MG63 (cell line): ENCODE measurements around the gene INTS2. TPM values are rescaled to one million over a fixed set of nuclear protein-coding genes. Genes with fewer than 3 reads are reported as not detected.
"Not testable (repeated sequence)": the region's sequence is repeated elsewhere in the genome, so short reads cannot be mapped to it uniquely, and the experiment has no call there.

Experiments
- DNase-seq: peaks from one replicate; pipeline ENCODE4 v3.0.0-alpha.2; 2020
- H3K27me3 ChIP-seq: fragments of 250-450 bp; sonication (Bioruptor Pico); 2 replicates; pipeline ENCODE4 v1.5.1; 2020; ENCODE audit warnings: mild to moderate bottlenecking, moderate library complexity
- H3K36me3 ChIP-seq: fragments of 250-450 bp; sonication (Bioruptor Pico); 2 replicates; pipeline ENCODE4 v1.5.1; 2020; ENCODE audit warnings: mild to moderate bottlenecking, moderate library complexity
- H3K4me3 ChIP-seq: fragments of 250-450 bp; sonication (Bioruptor Pico); 2 replicates; pipeline ENCODE4 v1.5.1; 2020; ENCODE audit warnings: mild to moderate bottlenecking, moderate library complexity
- H3K9me3 ChIP-seq: fragments of 250-450 bp; sonication (Bioruptor Pico); 2 replicates; pipeline ENCODE4 v1.5.1; 2020; ENCODE audit warnings: mild to moderate bottlenecking, moderate library complexity
- total RNA-seq: library from RNA; depleted of rRNA; stranded (reverse); fragments of >200 nt; shearing (Covaris generic); gene quantifications from 2 replicates; pipeline ENCODE4 v1.2.3, GENCODE V29; 2014; ENCODE audit warnings: low replicate concordance

Gene INTS2
- total RNA-seq, 1 experiment from 2014 or later = 8.1 TPM

DNA sequence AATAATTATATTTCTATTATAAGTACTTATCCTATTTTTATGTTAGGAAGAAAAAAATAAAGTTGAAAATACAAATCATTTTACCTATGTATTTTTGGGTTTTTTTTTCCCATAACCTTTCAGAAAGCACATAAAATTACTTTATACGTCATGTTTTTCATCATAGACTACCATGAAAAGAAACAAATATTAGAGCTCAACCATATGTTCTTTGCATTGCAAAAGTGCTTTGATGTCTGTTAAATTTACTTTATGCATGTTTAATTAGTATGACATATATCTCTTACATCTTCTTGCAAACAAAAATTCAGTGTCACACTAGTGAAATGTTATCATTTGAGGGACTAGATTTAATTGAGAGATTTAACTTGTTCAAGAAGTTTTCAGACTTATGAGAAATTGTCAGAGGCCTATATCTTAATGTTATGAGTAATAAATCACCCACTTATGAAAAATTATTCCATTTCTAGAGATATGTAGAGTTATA is 88.4 kb downstream of the INTS2 start:
- DNase-seq = no peak
- no peaks in the 10 kb centered on the region for H3K27me3 ChIP-seq
- no peak overlapping the region for H3K4me3 ChIP-seq
- H3K36me3 ChIP-seq = peaks cover 30% of the 10 kb centered on the region
- no peaks in the 10 kb centered on the region for H3K9me3 ChIP-seq

GRCh38 chr17:61837175-61838051 is 90.4 kb downstream of the INTS2 start:
- DNase-seq = peak; percentile 47
- Histone ChIP-seq H3K9me3 (no peaks in the 10 kb centered on the region), H3K27me3 (no peaks in the 10 kb centered on the region), H3K36me3 (peaks cover 22% of the 10 kb centered on the region), H3K4me3 (no peak overlapping the region)

GRCh38 chr17:61836266-61837174 is 91.3 kb downstream of the INTS2 start:
- Histone ChIP-seq H3K9me3 (no peaks in the 10 kb centered on the region), H3K4me3 (no peak overlapping the region), H3K27me3 (no peaks in the 10 kb centered on the region), H3K36me3 (peaks cover 18% of the 10 kb centered on the region)
- DNase-seq = no peak

DNA sequence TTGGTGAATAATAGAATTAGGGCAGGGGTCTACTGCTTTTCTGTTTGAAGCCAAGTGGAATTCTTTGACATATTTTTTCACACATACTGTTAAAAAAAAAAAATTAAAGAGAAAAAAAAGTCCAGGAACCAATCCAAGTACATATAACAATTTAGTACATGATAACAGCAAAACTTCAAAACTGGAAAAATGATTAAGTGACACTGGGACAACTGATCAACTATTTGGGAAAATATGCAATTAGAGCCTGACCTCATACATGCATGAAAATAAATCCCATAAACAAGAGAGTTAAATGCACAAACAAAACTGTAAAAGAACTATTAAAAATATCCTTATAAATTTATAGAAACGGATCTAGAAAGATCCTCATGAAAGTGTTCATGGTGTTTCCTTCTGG is 92.2 kb downstream of the INTS2 start:
- peaks cover 15% of the 10 kb centered on the region; the same call in 1 of the 2 replicates for H3K36me3 ChIP-seq
- H3K9me3 ChIP-seq = no peaks in the 10 kb centered on the region
- H3K27me3 ChIP-seq = no peaks in the 10 kb centered on the region
- no peak for DNase-seq
- no peak overlapping the region for H3K4me3 ChIP-seq

GRCh38 chr17:61834610-61835009 is 93.2 kb downstream of the INTS2 start:
- no peak for DNase-seq

DNA sequence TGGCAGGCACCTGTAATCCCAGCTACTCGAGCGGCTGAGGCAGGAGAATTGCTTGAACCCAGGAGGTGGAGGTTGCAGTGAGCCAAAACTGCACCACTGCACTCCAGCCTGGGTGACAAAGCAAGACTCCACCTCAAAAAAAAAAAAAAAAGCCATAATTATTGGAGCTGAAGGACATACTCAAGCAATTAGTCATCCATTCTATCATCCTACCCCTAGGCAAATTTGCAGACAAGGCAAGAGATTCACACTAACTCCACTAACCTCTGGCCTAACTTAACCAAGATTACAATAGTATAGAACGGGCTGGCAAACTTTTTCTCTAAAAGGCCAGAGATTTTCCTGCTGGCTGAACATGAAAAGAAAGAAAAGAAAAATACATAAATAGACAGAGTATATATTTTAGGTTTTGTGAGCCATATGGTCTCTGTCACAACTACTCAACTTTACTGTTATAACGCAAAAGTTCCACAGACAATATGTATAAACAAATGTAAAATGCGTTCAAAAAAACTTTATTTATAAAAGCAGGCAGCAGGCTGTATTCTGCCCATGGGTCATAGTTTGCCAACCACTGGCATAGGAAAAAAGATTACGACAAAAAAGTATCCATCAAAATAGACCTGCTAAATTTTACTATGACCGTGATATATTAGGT is 94.1 kb downstream of the INTS2 start:
- H3K4me3 ChIP-seq = no peak overlapping the region
- no peak for DNase-seq
- no peaks in the 10 kb centered on the region for H3K27me3 ChIP-seq
- peaks cover 12% of the 10 kb centered on the region; the same call in 1 of the 2 replicates for H3K36me3 ChIP-seq
- no peaks in the 10 kb centered on the region for H3K9me3 ChIP-seq

More at GRCh38 chr17:61834610-61835009, 93.2 kb downstream of the INTS2 start:
- Histone ChIP-seq H3K9me3 (no peaks in the 10 kb centered on the region), H3K4me3 (no peak overlapping the region), H3K27me3 (no peaks in the 10 kb centered on the region), H3K36me3 (peaks cover 12% of the 10 kb centered on the region; the same call in 1 of the 2 replicates)

- DNase-seq = no peak
- Histone ChIP-seq H3K27me3 (no peaks in the 10 kb centered on the region), H3K9me3 (no peaks in the 10 kb centered on the region), H3K4me3 (no peak overlapping the region), H3K36me3 (peaks cover 18% of the 10 kb centered on the region)
These were observed 95.3 kb downstream of the INTS2 start for GRCh38 chr17:61832463-61832862.

DNA sequence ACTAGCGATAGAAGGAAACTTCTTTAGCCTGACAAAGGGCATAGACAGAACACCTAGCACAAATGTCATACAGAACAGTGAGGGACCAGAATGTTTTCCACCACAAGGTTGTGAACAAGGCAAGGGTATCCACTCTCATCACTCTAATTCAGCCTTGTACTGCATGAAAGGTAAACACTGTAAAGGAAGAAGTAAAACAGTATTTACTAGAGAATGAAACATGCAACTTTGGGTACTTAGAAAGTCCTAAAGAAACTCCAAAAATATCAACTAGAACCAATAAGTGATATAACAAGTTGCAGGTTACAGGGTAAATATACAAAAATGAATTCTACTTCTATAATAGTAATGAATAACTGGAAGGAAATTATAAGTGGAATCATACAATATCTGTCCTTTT is 96.7 kb downstream of the INTS2 start:
- Histone ChIP-seq H3K36me3 (peaks cover 11% of the 10 kb centered on the region), H3K27me3 (no peaks in the 10 kb centered on the region), H3K4me3 (no peak overlapping the region), H3K9me3 (0 out of 2 replicates have a peak, but pooled peaks cover 2% of the 10 kb centered on the region)
- DNase-seq = no peak

GRCh38 chr17:61828694-61829093 is 99.1 kb downstream of the INTS2 start:
- DNase-seq = no peak
- peaks cover 2% of the 10 kb centered on the region; the same call in 1 of the 2 replicates for H3K9me3 ChIP-seq
- no peak overlapping the region for H3K4me3 ChIP-seq
- H3K36me3 ChIP-seq = peaks cover 5% of the 10 kb centered on the region
- no peaks in the 10 kb centered on the region for H3K27me3 ChIP-seq

DNA sequence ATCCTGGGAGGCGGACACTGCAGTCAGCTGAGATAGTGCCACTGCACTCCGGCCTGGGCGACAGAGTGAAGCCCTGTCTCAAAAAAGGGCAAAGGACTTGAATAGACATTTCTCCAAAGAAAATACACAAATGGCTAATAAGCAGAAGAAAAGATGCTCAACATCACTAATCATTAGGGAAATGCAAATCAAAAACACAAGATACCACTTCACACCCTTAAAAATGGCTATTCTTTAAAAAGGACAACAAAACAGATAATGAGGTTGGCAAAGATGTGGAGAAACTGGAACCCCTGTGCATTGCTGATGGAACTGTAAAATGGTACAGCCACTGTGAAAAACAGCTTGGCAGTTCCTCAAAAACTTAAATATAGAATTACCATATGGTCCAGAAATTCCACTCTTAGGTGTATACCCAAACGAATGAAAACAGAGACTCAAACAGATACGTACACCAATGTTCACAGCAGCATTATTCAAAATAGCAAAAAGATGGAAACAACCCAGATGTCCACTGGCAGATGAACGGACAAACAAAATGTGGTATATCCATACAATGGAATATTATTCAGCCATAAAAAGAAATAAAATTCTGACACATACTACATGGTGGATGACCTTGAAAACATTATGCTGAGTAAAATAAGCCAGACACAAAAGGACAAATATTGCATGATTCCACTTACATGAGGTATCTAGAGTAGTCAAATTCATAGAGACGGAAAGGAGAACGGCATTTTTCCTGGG is 100.0 kb downstream of the INTS2 start:
- no peak overlapping the region for H3K4me3 ChIP-seq
- no peaks in the 10 kb centered on the region for H3K27me3 ChIP-seq
- H3K36me3 ChIP-seq = peaks cover 13% of the 10 kb centered on the region
- peaks cover 2% of the 10 kb centered on the region; the same call in 1 of the 2 replicates for H3K9me3 ChIP-seq
- no peak for DNase-seq

DNA sequence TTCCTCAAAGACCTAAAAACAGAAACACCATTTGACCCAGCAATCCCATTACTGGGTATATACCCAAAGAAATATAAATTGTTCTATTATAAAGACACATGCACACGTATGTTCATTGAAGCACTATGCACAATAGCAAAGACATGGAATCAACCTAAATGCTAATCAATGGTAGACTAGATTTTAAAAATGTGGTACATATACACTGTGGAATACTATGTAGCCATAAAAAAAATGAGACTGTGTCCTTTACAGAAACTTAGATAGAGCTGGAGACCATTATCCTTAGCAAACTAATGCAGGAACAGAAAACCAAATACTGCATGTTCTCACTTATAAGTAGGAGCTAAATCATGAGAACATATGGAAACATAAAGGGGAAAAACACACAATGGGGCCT is 100.9 kb downstream of the INTS2 start:
- H3K4me3 ChIP-seq, DNase-seq, H3K27me3 ChIP-seq, H3K9me3 ChIP-seq: not testable (repeated sequence)
- H3K36me3 ChIP-seq = peaks cover 14% of the 10 kb centered on the region

GRCh38 chr17:61826198-61826597 is 101.6 kb downstream of the INTS2 start:
- not testable (repeated sequence) for H3K4me3 ChIP-seq, H3K27me3 ChIP-seq, H3K9me3 ChIP-seq, DNase-seq
- peaks cover 21% of the 10 kb centered on the region for H3K36me3 ChIP-seq

DNA sequence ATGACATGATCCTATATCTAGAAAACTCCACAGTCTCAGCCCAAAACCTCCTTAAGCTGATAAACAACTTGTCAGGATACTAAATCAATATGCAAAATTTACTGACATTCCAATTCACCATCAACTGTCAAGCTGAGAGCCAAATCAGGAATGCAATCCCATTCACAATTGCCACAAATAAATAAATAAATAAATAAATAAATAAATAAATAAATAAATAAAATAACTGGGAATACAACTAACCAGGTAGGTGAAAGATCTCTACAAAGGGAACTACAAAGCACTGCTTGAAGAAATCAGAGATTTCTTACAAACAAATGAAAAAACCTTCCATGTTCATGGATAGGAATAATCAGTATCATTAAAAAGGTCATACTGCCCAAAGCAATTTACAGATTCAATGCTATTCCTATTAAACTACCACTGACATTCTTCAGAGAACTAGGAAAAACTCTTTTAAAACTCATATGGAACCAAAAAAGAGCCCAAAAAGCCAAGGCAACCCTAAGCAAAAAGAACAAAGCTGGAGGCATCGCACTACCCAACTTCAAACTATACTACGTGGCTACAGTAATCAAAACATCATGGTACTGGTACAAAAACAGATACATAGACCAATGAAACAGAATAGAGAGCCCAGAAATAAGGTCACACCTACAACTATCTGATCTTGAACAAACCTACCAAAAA is 102.2 kb downstream of the INTS2 start:
- Histone ChIP-seq H3K4me3 (no peak overlapping the region), H3K9me3 (peaks cover 2% of the 10 kb centered on the region; the same call in 1 of the 2 replicates), H3K36me3 (peaks cover 24% of the 10 kb centered on the region), H3K27me3 (no peaks in the 10 kb centered on the region)
- no peak for DNase-seq

DNA sequence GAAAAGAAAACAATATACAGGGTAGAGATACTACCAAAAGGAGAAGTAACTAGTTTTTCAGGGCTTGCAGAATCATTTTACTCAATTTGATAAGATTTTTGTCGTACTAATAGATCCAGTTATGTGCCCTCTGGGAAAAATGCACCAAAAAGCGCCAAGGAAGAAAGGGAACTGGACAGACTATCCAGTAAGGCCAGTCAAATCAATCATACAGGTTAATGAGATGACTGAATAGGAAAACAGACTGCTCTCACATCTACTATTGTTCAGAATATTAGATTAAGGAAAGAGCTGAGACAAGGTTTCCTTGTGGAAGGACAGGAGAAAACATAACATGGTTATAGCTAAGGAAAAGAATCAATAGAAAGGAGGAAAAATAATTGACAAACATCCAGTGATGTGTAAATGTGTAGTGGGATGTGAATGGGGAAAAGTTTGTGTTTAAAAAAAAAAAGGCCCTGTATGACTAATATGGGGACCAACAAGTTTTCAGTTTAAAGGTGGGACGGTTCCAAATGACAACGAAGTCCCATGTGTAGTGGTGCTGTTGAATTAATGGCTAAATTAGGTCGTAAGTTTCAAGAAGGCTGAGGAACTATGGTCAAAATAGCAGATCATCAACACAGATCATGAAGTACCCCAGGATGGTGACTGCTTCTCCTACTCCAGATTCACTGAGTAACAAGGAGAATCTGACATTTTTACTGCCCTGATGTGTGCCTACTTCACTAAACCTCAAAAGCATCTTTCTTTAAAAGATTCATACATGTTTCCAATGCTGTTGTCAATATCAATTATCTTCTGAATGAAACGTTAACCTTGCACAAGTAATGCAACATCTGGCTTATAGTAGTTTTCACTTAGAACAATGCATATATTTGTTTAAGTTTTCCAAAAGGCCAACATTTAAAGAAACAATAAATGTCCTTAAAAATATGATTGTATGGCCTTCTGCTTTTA is 105.2 kb downstream of the INTS2 start:
- H3K36me3 ChIP-seq = peaks cover 18% of the 10 kb centered on the region
- no peak overlapping the region for H3K4me3 ChIP-seq
- DNase-seq = no peak
- H3K9me3 ChIP-seq = peaks cover 2% of the 10 kb centered on the region; the same call in 1 of the 2 replicates
- no peaks in the 10 kb centered on the region for H3K27me3 ChIP-seq
